Heart right ventricle (tissue), 16 donors: Measurements from ENCODE around the gene LIN28B. TPM values are rescaled to one million over a fixed set of nuclear protein-coding genes. Genes with fewer than 3 reads are reported as not detected.
"Not testable (repeated sequence)": the region's sequence is repeated elsewhere in the genome, so short reads cannot be mapped to it uniquely, and the experiment has no call there.

Source experiments
- ATAC-seq, 8 donors: fragments of 200-7000 bp; cut with Tn5 transposase; one replicate each; pipeline ENCODE4 v1.9.1; 2020; ENCODE audit warnings: mild to moderate bottlenecking in 8 of 8, moderate library complexity in 8 of 8, moderate number of reproducible peaks in 1 of 8
- DNase-seq, 2 donors: peaks; one replicate each; pipeline ENCODE4 v3.0.0-alpha.2; 2020
- H3K27ac ChIP-seq, 10 donors: fragments of 200-600 bp; sonication (generic) in 2 of 10; one replicate each; pipeline versions ENCODE4 v1.5.0 to v1.8.0; 2020 to 2022; ENCODE audit warnings: mild to moderate bottlenecking in 3 of 10
- H3K27me3 ChIP-seq, 7 donors: fragments of 200-600 bp; one replicate each; pipeline ENCODE4 v1.8.0; 2021 to 2022; ENCODE audit warnings: mild to moderate bottlenecking in 2 of 7
- H3K36me3 ChIP-seq, 9 donors: fragments of 200-600 bp; sonication (generic) in 1 of 9; one replicate each; pipeline versions ENCODE4 v1.5.0 to v1.8.0; 2020 to 2022; ENCODE audit warnings: mild to moderate bottlenecking in 2 of 9
- H3K4me1 ChIP-seq, 9 donors: fragments of 200-600 bp; sonication (generic) in 1 of 9; one replicate each; pipeline versions ENCODE4 v1.5.0 to v1.8.0; 2020 to 2022; ENCODE audit warnings: mild to moderate bottlenecking in 4 of 9
- H3K4me3 ChIP-seq, 10 donors: fragments of 200-600 bp; sonication (generic) in 2 of 10; one replicate each; pipeline versions ENCODE4 v1.5.0 to v1.8.0; 2020 to 2022; ENCODE audit warnings: mild to moderate bottlenecking in 7 of 10, moderate library complexity in 2 of 10
- H3K9me3 ChIP-seq, 11 donors: fragments of 200-600 bp in 10 of 11; sonication (generic) in 2 of 11; one replicate each; pipeline versions ENCODE4 v1.5.0 to v1.8.0; 2013 to 2022; ENCODE audit warnings: mild to moderate bottlenecking in 2 of 11, control low read depth in 1 of 11, moderate library complexity in 1 of 11
- CTCF ChIP-seq, 9 donors: fragments of 200-600 bp; sonication (generic) in 2 of 9; IDR thresholded peaks; one replicate each; pipeline versions ENCODE4 v1.5.0 to v1.8.0; 2021 to 2022; ENCODE audit warnings: antibody characterized with exemption in 9 of 9, mild to moderate bottlenecking in 5 of 9, moderate library complexity in 1 of 9
- WGBS, 2 donors: extraction: QIAGEN DNeasy Blood & Tissue Kit; methylation state at CpG; one replicate each; pipeline ENCODE4 v1.1.7; 2013; ENCODE audit warnings: inconsistent platforms in 1 of 2; 5-methylcytosine and 5-hydroxymethylcytosine counted together
- intact Hi-C, 10 donors: fragments of 100-400 bp; cut with DNase I; formaldehyde crosslinking; loops; one replicate each; pipeline versions ENCODE4 v1.11.1 to v1.14.2; 2022
- polyA plus RNA-seq, 2 donors: library from polyadenylated mRNA; stranded (reverse); fragments of 200-250 nt; gene quantifications; one replicate each; pipeline ENCODE4 v1.2.3, GENCODE V29; 2013
- total RNA-seq, 10 donors: library from RNA; stranded (reverse); fragmentation: NEBNext Ultra II Directional in 3 of 10; extraction: Animal tissue kit (Norgen Biotek cat#: 25700) in 3 of 10; gene quantifications; one replicate each; pipeline versions ENCODE4 v1.2.1 to v1.2.4, GENCODE V29; 2021 to 2023
- donor health status: Arrhythmogenic right ventricular cardiomyopathy.
- donor health status: ischemic (EF 13 %, LVEDD 7.1; RV severe dilation, severe dysfunction).
- donor health status: healthy with polysubstance abuse.
- donor health status: DM: no; HTN: yes; CAD: no.
- donor health status: DM: no; HTN: no; CAD: no.
- donor health status: ischemic (EF 25% LVEDD 6.9; RV normal size, moderate dysfunction).
- donor health status: ischemic (EF 25% LVEDD 5.7; RV mildly dilated, moderate dysfunction).
- donor health status: healthy.
- donor health status: DM: yes; HTN: yes; CAD: no.
- donor health status: Ischemic cardiomyopathy.
- donor health status: ischemic (EF 35%, LVEDD 5.7; RV mildly dilated, moderate dysfunction).
- donor health status: nonischemic (EF 11% LVEDD 7.7; RV severe dilation, severe dysfunction).
- donor health status: DM: yes; HTN: yes; CAD: no.
- donor health status: PGD.
- donor health status: ischemic (EF 29% LVEDD 5.4; RV normal size, mild dysfunction).
- donor health status: nonischemic (EF 23%, LVEDD 6.1; RV moderate dilation, normal function).

LIN28B gene
- total and polyA plus RNA-seq, 12 donors = not detected

- intact Hi-C loops = loop anchor here in 5 of 10 donors (5.0 to 10.0 kb wide), 3 partner anchors 80 to 293 kb away; no protein-coding TSS in a partner anchor
- DNase-seq (no peak), ATAC-seq (no peak)
- TF ChIP-seq CTCF (IDR thresholded peaks at IDR 0.05) = peak in 8 of 9 donors; percentile 18 to 61 (median 48)
- no peaks in the 10 kb centered on the region for H3K36me3 ChIP-seq
- no peaks in the 10 kb centered on the region for H3K9me3 ChIP-seq
- H3K4me3 ChIP-seq = no peak overlapping the region
- H3K27me3 ChIP-seq = peaks cover 0 to 17% (median 4%) of the 10 kb centered on the region in 7 donors
- 17 to 33% methylated on average over 1 of the region's 1 CpG for WGBS, 2 donors
- H3K27ac ChIP-seq = no peak overlapping the region
- H3K4me1 ChIP-seq = no peaks in the 10 kb centered on the region
Observed at GRCh38 chr6:105077596-105078385, 120.9 kb downstream of the LIN28B start.

- DNase-seq (no peak), ATAC-seq (no peak)
- Histone ChIP-seq H3K4me1 (no peaks in the 10 kb centered on the region), H3K9me3 (no peaks in the 10 kb centered on the region), H3K36me3 (no peaks in the 10 kb centered on the region), H3K4me3 (no peak overlapping the region), H3K27me3 (peaks cover 0 to 16% (median 4%) of the 10 kb centered on the region in 7 donors), H3K27ac (no peak overlapping the region)
- no peak for TF ChIP-seq CTCF (IDR thresholded peaks at IDR 0.05)
- intact Hi-C loops = loop anchor here in 5 of 10 donors (5.0 to 10.0 kb wide), 3 partner anchors 81 to 294 kb away; no protein-coding TSS in a partner anchor
- 41 to 43% methylated on average over 6 of the region's 6 CpGs for WGBS, 2 donors
Observed at GRCh38 chr6:105078386-105078708, 121.4 kb downstream of the LIN28B start.

- TF ChIP-seq CTCF (IDR thresholded peaks at IDR 0.05) = no peak
- ATAC-seq = no peak
- no peak for DNase-seq
- Histone ChIP-seq H3K36me3 (no peaks in the 10 kb centered on the region), H3K27me3 (peaks cover 0 to 10% (median 3%) of the 10 kb centered on the region in 7 donors), H3K9me3 (no peaks in the 10 kb centered on the region), H3K4me1 (no peaks in the 10 kb centered on the region), H3K27ac (no peak overlapping the region), H3K4me3 (no peak overlapping the region)
- 85 to 87% methylated on average over 6 of the region's 6 CpGs for WGBS, 2 donors
- intact Hi-C loops = no loop called here
Observed at GRCh38 chr6:105080279-105080678, 123.4 kb downstream of the LIN28B start.

- intact Hi-C loops, H3K27me3 ChIP-seq, H3K27ac ChIP-seq, H3K9me3 ChIP-seq, H3K36me3 ChIP-seq, H3K4me3 ChIP-seq, DNase-seq, ATAC-seq, H3K4me1 ChIP-seq: not testable (repeated sequence)
- 59 to 64% methylated on average over 3 of the region's 3 CpGs for WGBS, 2 donors
Observed at GRCh38 chr6:105081662-105082061, 124.8 kb downstream of the LIN28B start.
